CD4-positive, alpha-beta T cell (primary cell): Measurements from ENCODE around the gene DHX40. TPM values are rescaled to one million over a fixed set of nuclear protein-coding genes. Genes with fewer than 3 reads are reported as not detected.
A peak's percentile ranks its signal among the peaks of the same experiment; 100 is the strongest.
"Not testable (repeated sequence)": the region's sequence is repeated elsewhere in the genome, so short reads cannot be mapped to it uniquely, and the experiment has no call there.

Source experiments
- ATAC-seq: fragments of 200-7000 bp; cut with Tn5 transposase; one replicate; pipeline ENCODE4 v1.10.0; 2022; ENCODE audit warnings: mild to moderate bottlenecking; ENCODE audit not compliant: poor library complexity
- CTCF ChIA-PET: fragments of 350-600 bp; sonication (Branson Sonifier 250); formaldehyde crosslinking; loops from one replicate; lab custom pipeline; 2021; ENCODE audit warnings: antibody characterized with exemption, inconsistent platforms; lab: Charles Lee
- POLR2A ChIA-PET: fragments of 350-600 bp; sonication (Branson Sonifier 250); formaldehyde crosslinking; loops from one replicate; lab custom pipeline; 2021; ENCODE audit warnings: antibody characterized with exemption, inconsistent platforms; lab: Charles Lee
- DNase-seq, 14 experiments: peaks; one replicate each; pipeline ENCODE4 v3.0.0-alpha.2; 2013 to 2020; ENCODE audit warnings: mixed read lengths in 2 of 14
- H3K27ac ChIP-seq, 2 donors: one replicate each; pipeline versions ENCODE4 v1.5.1 to v1.7.0; 2013; ENCODE audit warnings: low read length in 2 of 2, low read depth in 1 of 2, mild to moderate bottlenecking in 1 of 2
- H3K27me3 ChIP-seq, 2 experiments: 1 replicate in 1 of 2; 2 replicates in 1 of 2; pipeline versions ENCODE4 v1.6.1 to v1.7.0; 2013; ENCODE audit warnings: low read length in 2 of 2, control low read depth in 1 of 2, mild to moderate bottlenecking in 1 of 2, moderate library complexity in 1 of 2; ENCODE audit not compliant: insufficient read depth in 2 of 2, control insufficient read depth in 1 of 2
- H3K36me3 ChIP-seq: one replicate; pipeline ENCODE4 v1.6.1; 2013; ENCODE audit warnings: low read length, control low read depth; ENCODE audit not compliant: insufficient read depth
- H3K4me1 ChIP-seq: one replicate; pipeline ENCODE4 v1.6.1; 2013; ENCODE audit warnings: low read length, control low read depth; ENCODE audit not compliant: insufficient read depth
- H3K4me3 ChIP-seq: one replicate; pipeline ENCODE4 v1.5.1; 2013; ENCODE audit warnings: mild to moderate bottlenecking, low read length, moderate library complexity
- H3K9me3 ChIP-seq, 2 experiments: 1 replicate in 1 of 2; 2 replicates in 1 of 2; pipeline versions ENCODE4 v1.6.1 to v1.7.0; 2013; ENCODE audit warnings: low read length in 2 of 2, mild to moderate bottlenecking in 2 of 2, control low read depth in 1 of 2, moderate library complexity in 1 of 2; ENCODE audit not compliant: control insufficient read depth in 1 of 2, insufficient read depth in 1 of 2
- H3K27ac Mint-ChIP-seq: one replicate; pipeline ENCODE4 v1.8.0; 2020; ENCODE audit warnings: mixed read lengths
- H3K27me3 Mint-ChIP-seq: one replicate; pipeline ENCODE4 v1.8.0; 2021; ENCODE audit warnings: mixed read lengths
- H3K36me3 Mint-ChIP-seq: one replicate; pipeline ENCODE4 v1.8.0; 2021; ENCODE audit warnings: low read depth, mixed read lengths
- H3K4me1 Mint-ChIP-seq: one replicate; pipeline ENCODE4 v1.8.0; 2021; ENCODE audit warnings: low read depth, mixed read lengths
- H3K4me3 Mint-ChIP-seq: one replicate; pipeline ENCODE4 v1.8.0; 2020; ENCODE audit warnings: mild to moderate bottlenecking, mixed read lengths
- H3K9me3 Mint-ChIP-seq: one replicate; pipeline ENCODE4 v1.8.0; 2020; ENCODE audit warnings: mixed read lengths
- intact Hi-C, 2 experiments: fragments of 100-400 bp; cut with DNase I in 1 of 2; cut with micrococcal nuclease in 1 of 2; formaldehyde crosslinking; loops; one replicate each; pipeline versions ENCODE4 v1.15.1 to v1.9.0; 2023 to 2025; cut with DNase I, micrococcal nuclease
- total RNA-seq, 174 experiments: library from RNA in 2 of 174; stranded (reverse) in 2 of 174; gene quantifications; one replicate each; pipeline ENCODE4 v1.2.3 and lab custom pipeline; 2021 to 2026
- TF ChIP-seq, protein P1 (sequence below): fragments of 200-600 bp; IDR thresholded peaks from one replicate; pipeline ENCODE4 v1.8.0; 2022; ENCODE audit warnings: antibody characterized with exemption, mild to moderate bottlenecking

Gene DHX40
- total RNA-seq, 2 experiments from 2014 or later, result 62.6 to 65.6 TPM

DNA sequence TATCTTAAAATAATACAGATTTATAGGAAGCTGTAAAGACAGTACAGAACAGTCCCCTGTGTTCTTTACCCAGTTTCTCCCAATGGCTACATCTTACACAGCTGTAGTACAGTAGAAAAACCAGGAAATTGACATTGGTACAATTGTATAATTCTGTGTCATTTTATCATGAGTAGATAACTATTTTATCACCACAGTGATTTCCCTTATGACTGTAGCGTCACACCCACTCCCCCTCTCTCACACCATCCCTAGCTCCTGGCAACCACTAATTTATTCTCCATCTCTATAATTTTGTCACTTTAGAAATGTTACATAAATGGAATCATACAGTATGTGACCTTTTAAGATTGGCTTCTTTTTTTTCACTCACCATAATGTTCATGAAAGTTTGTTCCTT, 85.2 kb downstream of the DHX40 start:
- no peak overlapping the region for H3K27ac Mint-ChIP-seq
- no peaks in the 10 kb centered on the region for H3K9me3 Mint-ChIP-seq
- POLR2A ChIA-PET, result interaction anchor here (0.9 kb wide), 1 partner anchor 32 kb away, joined by 7 read pairs; no protein-coding TSS in a partner anchor
- no peak overlapping the region for H3K27ac ChIP-seq
- DNase-seq (no peak), ATAC-seq (no peak)
- intact Hi-C loops, result no loop called here
- peaks cover 83% of the 10 kb centered on the region for H3K36me3 ChIP-seq
- H3K36me3 Mint-ChIP-seq, result peaks cover 92% of the 10 kb centered on the region
- no peak overlapping the region for H3K4me3 ChIP-seq
- H3K4me1 ChIP-seq, result peaks cover 3% of the 10 kb centered on the region
- no peak overlapping the region for H3K4me3 Mint-ChIP-seq
- H3K9me3 ChIP-seq, result no peaks in the 10 kb centered on the region
- no peaks in the 10 kb centered on the region for H3K27me3 ChIP-seq
- H3K4me1 Mint-ChIP-seq, result peaks cover 53% of the 10 kb centered on the region
- H3K27me3 Mint-ChIP-seq, result no peaks in the 10 kb centered on the region
- TF ChIP-seq, protein P1, sequence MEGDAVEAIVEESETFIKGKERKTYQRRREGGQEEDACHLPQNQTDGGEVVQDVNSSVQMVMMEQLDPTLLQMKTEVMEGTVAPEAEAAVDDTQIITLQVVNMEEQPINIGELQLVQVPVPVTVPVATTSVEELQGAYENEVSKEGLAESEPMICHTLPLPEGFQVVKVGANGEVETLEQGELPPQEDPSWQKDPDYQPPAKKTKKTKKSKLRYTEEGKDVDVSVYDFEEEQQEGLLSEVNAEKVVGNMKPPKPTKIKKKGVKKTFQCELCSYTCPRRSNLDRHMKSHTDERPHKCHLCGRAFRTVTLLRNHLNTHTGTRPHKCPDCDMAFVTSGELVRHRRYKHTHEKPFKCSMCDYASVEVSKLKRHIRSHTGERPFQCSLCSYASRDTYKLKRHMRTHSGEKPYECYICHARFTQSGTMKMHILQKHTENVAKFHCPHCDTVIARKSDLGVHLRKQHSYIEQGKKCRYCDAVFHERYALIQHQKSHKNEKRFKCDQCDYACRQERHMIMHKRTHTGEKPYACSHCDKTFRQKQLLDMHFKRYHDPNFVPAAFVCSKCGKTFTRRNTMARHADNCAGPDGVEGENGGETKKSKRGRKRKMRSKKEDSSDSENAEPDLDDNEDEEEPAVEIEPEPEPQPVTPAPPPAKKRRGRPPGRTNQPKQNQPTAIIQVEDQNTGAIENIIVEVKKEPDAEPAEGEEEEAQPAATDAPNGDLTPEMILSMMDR, result no peak
- CTCF ChIA-PET, result interaction anchor here (1.3 kb wide), 1 partner anchor 9 kb away, joined by 3 read pairs; no protein-coding TSS in a partner anchor

DNA sequence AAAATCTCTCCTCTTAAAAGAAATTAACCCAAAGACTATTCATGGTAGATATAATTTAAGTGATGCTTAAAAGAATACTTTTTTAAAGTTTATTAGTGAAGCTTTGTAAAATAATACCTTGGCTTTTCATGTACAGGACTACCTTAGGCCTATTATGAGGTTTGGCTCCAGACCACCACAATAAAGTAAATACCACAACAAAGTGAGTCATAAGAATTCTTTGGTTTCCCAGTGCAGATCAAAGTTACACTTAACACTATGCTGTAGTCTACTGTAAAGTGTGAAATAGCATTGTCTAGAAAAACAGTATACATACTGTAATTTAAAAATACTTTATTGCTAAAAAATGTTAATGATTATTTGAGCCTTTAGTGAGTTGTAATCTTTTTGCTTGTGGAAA, 85.9 kb downstream of the DHX40 start:
- no peak overlapping the region for H3K27ac Mint-ChIP-seq
- no peaks in the 10 kb centered on the region for H3K9me3 Mint-ChIP-seq
- Histone ChIP-seq H3K4me3 (no peak overlapping the region), H3K9me3 (no peaks in the 10 kb centered on the region), H3K4me1 (peaks cover 3% of the 10 kb centered on the region), H3K36me3 (peaks cover 83% of the 10 kb centered on the region), H3K27ac (no peak overlapping the region), H3K27me3 (no peaks in the 10 kb centered on the region)
- TF ChIP-seq, protein P1, result no peak
- ChIA-PET CTCF (interaction anchor here (1.3 kb wide), 1 partner anchor 8 kb away, joined by 3 read pairs; no protein-coding TSS in a partner anchor), POLR2A (no interaction called here)
- no peaks in the 10 kb centered on the region for H3K27me3 Mint-ChIP-seq
- peaks cover 53% of the 10 kb centered on the region for H3K4me1 Mint-ChIP-seq
- intact Hi-C loops, result no loop called here
- ATAC-seq (peak; percentile 48), DNase-seq (peak in 3 of 14 experiments; percentile 27 to 45 (median 27))
- no peak overlapping the region for H3K4me3 Mint-ChIP-seq
- peaks cover 94% of the 10 kb centered on the region for H3K36me3 Mint-ChIP-seq

DNA sequence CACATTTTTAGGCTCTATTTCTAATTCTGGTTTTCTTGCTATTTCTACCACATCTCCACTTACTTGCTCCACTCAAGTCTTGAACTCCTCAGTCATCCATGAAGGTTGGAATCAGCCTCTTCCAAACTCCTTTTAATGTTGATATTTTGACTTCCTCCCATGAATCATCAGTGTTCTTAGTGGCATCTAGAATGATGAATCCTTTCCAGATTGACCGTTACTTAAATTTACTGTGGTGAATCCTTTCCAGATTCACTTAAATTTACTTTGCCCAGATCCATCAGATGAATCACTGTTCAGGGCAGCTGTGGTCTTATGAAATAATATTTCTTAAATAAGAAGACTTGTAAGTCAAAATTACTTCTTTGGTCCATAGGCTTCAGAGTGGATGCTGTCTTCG, 86.7 kb downstream of the DHX40 start:
- Histone ChIP-seq H3K27me3 (no peaks in the 10 kb centered on the region), H3K9me3 (no peaks in the 10 kb centered on the region), H3K4me1 (peaks cover 3% of the 10 kb centered on the region), H3K4me3 (no peak overlapping the region), H3K27ac (no peak overlapping the region), H3K36me3 (peaks cover 83% of the 10 kb centered on the region)
- TF ChIP-seq, protein P1, result no peak
- no peaks in the 10 kb centered on the region for H3K27me3 Mint-ChIP-seq
- H3K27ac Mint-ChIP-seq, result no peak overlapping the region
- H3K4me3 Mint-ChIP-seq, result no peak overlapping the region
- CTCF ChIA-PET, result no interaction called here
- no peak for ATAC-seq
- peaks cover 92% of the 10 kb centered on the region for H3K36me3 Mint-ChIP-seq
- POLR2A ChIA-PET, result no interaction called here
- DNase-seq, result no peak
- H3K4me1 Mint-ChIP-seq, result peaks cover 46% of the 10 kb centered on the region
- intact Hi-C loops, result no loop called here
- no peaks in the 10 kb centered on the region for H3K9me3 Mint-ChIP-seq

DNA sequence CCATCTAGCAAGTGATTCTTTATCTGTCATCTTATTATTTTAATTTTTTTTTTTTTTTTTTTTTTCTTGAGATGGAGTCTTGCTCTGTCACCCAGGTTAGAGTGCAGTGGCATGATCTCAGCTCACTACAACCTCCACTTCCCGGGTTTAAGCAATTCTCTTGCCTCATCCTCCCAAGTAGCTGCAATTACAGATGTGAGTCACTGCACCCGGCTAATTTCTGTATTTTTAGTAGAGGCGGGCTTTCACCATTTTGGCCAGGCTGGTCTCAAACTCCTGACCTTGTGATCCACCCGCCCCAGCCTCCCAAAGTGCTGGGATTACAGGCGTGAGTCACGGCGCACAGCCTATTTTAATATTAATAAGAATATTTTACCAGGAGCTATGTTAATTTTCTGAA, 91.2 kb downstream of the DHX40 start:
- H3K27ac Mint-ChIP-seq, H3K4me1 ChIP-seq, H3K4me1 Mint-ChIP-seq, intact Hi-C loops, H3K9me3 ChIP-seq, H3K27me3 Mint-ChIP-seq, H3K27me3 ChIP-seq, H3K4me3 Mint-ChIP-seq, H3K9me3 Mint-ChIP-seq, CTCF ChIA-PET, H3K4me3 ChIP-seq, H3K27ac ChIP-seq, ATAC-seq: not testable (repeated sequence)
- POLR2A ChIA-PET, result interaction anchor here (0.8 kb wide), 1 partner anchor 26 kb away, joined by 4 read pairs; no protein-coding TSS in a partner anchor
- peak in 2 of 14 experiments; percentile 33 to 52 for DNase-seq
- peaks cover 78% of the 10 kb centered on the region for H3K36me3 ChIP-seq
- H3K36me3 Mint-ChIP-seq, result peaks cover 88% of the 10 kb centered on the region
